CD14-positive monocyte (primary cell): Measurements from ENCODE around the gene RPL31. TPM values are rescaled to one million over a fixed set of nuclear protein-coding genes. Genes with fewer than 3 reads are reported as not detected.

Experiments
- DNase-seq, 3 donors: peaks; one replicate each; pipeline ENCODE4 v3.0.0-alpha.2; 2011 to 2022
- H2AFZ ChIP-seq: 2 replicates; pipeline ENCODE4 v1.6.0; 2012; ENCODE audit warnings: mild to moderate bottlenecking, low read depth, low read length, inconsistent platforms; ENCODE audit not compliant: insufficient read depth, poor library complexity, severe bottlenecking
- H3K27ac ChIP-seq, 2 donors: 1 replicate in 1 of 2; 2 replicates in 1 of 2; pipeline ENCODE4 v1.5.1; 2012 to 2013; ENCODE audit warnings: low read length in 2 of 2, control low read depth in 1 of 2, inconsistent platforms in 1 of 2, low read depth in 1 of 2, mild to moderate bottlenecking in 1 of 2
- H3K27me3 ChIP-seq, 2 donors: one replicate each; pipeline versions ENCODE4 v1.6.0 to v1.6.1; 2011 to 2013; ENCODE audit warnings: low read length in 2 of 2; ENCODE audit not compliant: control insufficient read depth in 2 of 2, insufficient read depth in 2 of 2
- H3K36me3 ChIP-seq, 2 donors: replicated peaks in 1 of 2; 1 replicate in 1 of 2; 2 replicates in 1 of 2; pipeline versions ENCODE4 v1.5.1 to v1.6.1; 2012 to 2013; ENCODE audit warnings: low read length in 2 of 2, control low read depth in 1 of 2, inconsistent platforms in 1 of 2, mild to moderate bottlenecking in 1 of 2; ENCODE audit not compliant: insufficient read depth in 2 of 2, control insufficient read depth in 1 of 2
- H3K4me1 ChIP-seq, 2 donors: 1 replicate in 1 of 2; 2 replicates in 1 of 2; pipeline versions ENCODE4 v1.5.1 to v1.6.1; 2012 to 2013; ENCODE audit warnings: low read length in 2 of 2, control low read depth in 1 of 2, inconsistent platforms in 1 of 2, mild to moderate bottlenecking in 1 of 2, moderate library complexity in 1 of 2; ENCODE audit not compliant: insufficient read depth in 2 of 2, control insufficient read depth in 1 of 2
- H3K4me2 ChIP-seq: replicated peaks from 2 replicates; pipeline ENCODE3; 2012; ENCODE audit warnings: low read length, moderate library complexity, mild to moderate bottlenecking; ENCODE audit not compliant: poor library complexity, severe bottlenecking; ENCODE audit errors: extremely low read depth
- H3K4me3 ChIP-seq, 3 experiments: fragments of 200-600 bp in 1 of 3; sonication (generic) in 1 of 3; replicated peaks in 1 of 3; 1 replicate in 2 of 3; 2 replicates in 1 of 3; pipeline ENCODE4 v1.5.1; 2011 to 2013; ENCODE audit warnings: low read length in 3 of 3, mild to moderate bottlenecking in 3 of 3, control low read depth in 2 of 3, low read depth in 2 of 3, inconsistent platforms in 1 of 3, moderate library complexity in 1 of 3
- H3K79me2 ChIP-seq: 2 replicates; pipeline ENCODE4 v1.6.0; 2012; ENCODE audit warnings: mild to moderate bottlenecking, control low read depth, inconsistent platforms, low read length, moderate library complexity; ENCODE audit not compliant: insufficient read depth
- H3K9ac ChIP-seq: 2 replicates; pipeline ENCODE4 v1.6.0; 2017; ENCODE audit warnings: low read length, mild to moderate bottlenecking; ENCODE audit not compliant: insufficient read depth, poor library complexity, severe bottlenecking
- H3K9me3 ChIP-seq, 2 donors: replicated peaks in 1 of 2; 1 replicate in 1 of 2; 2 replicates in 1 of 2; pipeline versions ENCODE4 v1.5.1 to v1.6.1; 2012 to 2013; ENCODE audit warnings: low read length in 2 of 2, control low read depth in 1 of 2; ENCODE audit not compliant: control insufficient read depth in 1 of 2, insufficient read depth in 1 of 2
- H4K20me1 ChIP-seq: 2 replicates; pipeline ENCODE4 v1.6.0; 2012; ENCODE audit warnings: mild to moderate bottlenecking, low read length, control low read depth, moderate library complexity; ENCODE audit not compliant: insufficient read depth
- H3K27ac Mint-ChIP-seq, 7 donors: one replicate each; pipeline ENCODE4 v1.8.0; 2020; ENCODE audit warnings: mild to moderate bottlenecking in 7 of 7, mixed read lengths in 7 of 7, moderate library complexity in 6 of 7, inconsistent platforms in 2 of 7
- H3K27me3 Mint-ChIP-seq, 3 donors: one replicate each; pipeline ENCODE4 v1.8.0; 2021 to 2022; ENCODE audit warnings: low read depth in 3 of 3, mild to moderate bottlenecking in 3 of 3, mixed read lengths in 3 of 3, moderate library complexity in 3 of 3, inconsistent platforms in 1 of 3
- H3K36me3 Mint-ChIP-seq, 2 donors: one replicate each; pipeline ENCODE4 v1.8.0; 2020; ENCODE audit warnings: mixed read lengths in 2 of 2, inconsistent platforms in 1 of 2, mild to moderate bottlenecking in 1 of 2
- H3K4me1 Mint-ChIP-seq: one replicate; pipeline ENCODE4 v1.8.0; 2020; ENCODE audit warnings: mild to moderate bottlenecking, mixed read lengths
- H3K4me3 Mint-ChIP-seq, 2 donors: one replicate each; pipeline ENCODE4 v1.8.0; 2020; ENCODE audit warnings: mild to moderate bottlenecking in 2 of 2, mixed read lengths in 2 of 2, moderate library complexity in 1 of 2
- H3K9me3 Mint-ChIP-seq, 7 donors: one replicate each; pipeline ENCODE4 v1.8.0; 2020 to 2022; ENCODE audit warnings: mixed read lengths in 7 of 7, mild to moderate bottlenecking in 6 of 7, moderate library complexity in 6 of 7, inconsistent platforms in 2 of 7
- WGBS: methylation state at CpG from one replicate; pipeline ENCODE4 v1.1.5; 2013; ENCODE audit warnings: missing lambda C conversion rate; ENCODE audit not compliant: insufficient coverage; 5-methylcytosine and 5-hydroxymethylcytosine counted together
- intact Hi-C, 2 donors: fragments of 100-400 bp; cut with micrococcal nuclease; formaldehyde crosslinking; loops; one replicate each; pipeline versions ENCODE4 v1.15.0 to v1.15.1; 2023
- polyA plus RNA-seq, 3 donors: library from polyadenylated mRNA; depleted of rRNA in 1 of 3; unstranded in 2 of 3; stranded (reverse) in 1 of 3; fragments of 300-500 nt in 2 of 3; fragments of >200 nt in 1 of 3; fragmentation: Illumina TruSeq in 2 of 3; gene quantifications; 1 replicate in 2 of 3; 2 replicates in 1 of 3; pipeline ENCODE4 v1.2.3, GENCODE V29; 2012 to 2021
- TF ChIP-seq, protein P1 (sequence below): fragments of 200-600 bp; IDR thresholded peaks from one replicate; pipeline ENCODE4 v1.8.0; 2022; ENCODE audit warnings: antibody characterized with exemption, mild to moderate bottlenecking

The RPL31 gene
- polyA plus RNA-seq, 3 donors = 1,537 to 2,299 (median 1,998) TPM

DNA sequence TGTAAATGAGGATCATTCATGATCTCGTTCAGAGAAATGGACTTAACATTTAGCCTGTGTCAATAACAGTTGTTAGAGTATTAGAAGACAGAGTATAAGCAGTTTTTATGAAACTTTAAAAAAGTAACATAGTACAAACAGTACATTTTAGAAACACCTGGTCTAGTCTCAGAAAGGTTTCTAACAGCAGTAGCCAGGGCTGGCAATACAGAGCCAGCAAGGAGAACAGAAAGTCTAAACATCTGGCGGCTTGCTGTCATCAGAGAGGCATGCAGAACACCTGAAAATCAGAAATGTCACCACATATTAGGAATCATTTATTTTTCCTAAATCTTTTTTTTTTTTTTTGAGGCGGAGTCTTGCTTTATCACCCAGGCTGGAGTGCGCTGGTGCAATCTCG, 50.1 kb downstream of the RPL31 start:
- TF ChIP-seq, protein P1, sequence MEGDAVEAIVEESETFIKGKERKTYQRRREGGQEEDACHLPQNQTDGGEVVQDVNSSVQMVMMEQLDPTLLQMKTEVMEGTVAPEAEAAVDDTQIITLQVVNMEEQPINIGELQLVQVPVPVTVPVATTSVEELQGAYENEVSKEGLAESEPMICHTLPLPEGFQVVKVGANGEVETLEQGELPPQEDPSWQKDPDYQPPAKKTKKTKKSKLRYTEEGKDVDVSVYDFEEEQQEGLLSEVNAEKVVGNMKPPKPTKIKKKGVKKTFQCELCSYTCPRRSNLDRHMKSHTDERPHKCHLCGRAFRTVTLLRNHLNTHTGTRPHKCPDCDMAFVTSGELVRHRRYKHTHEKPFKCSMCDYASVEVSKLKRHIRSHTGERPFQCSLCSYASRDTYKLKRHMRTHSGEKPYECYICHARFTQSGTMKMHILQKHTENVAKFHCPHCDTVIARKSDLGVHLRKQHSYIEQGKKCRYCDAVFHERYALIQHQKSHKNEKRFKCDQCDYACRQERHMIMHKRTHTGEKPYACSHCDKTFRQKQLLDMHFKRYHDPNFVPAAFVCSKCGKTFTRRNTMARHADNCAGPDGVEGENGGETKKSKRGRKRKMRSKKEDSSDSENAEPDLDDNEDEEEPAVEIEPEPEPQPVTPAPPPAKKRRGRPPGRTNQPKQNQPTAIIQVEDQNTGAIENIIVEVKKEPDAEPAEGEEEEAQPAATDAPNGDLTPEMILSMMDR = no peak
- Histone ChIP-seq H3K27ac (no peak overlapping the region), H3K4me2 (no peak overlapping the region), H3K36me3 (peaks cover 32 to 89% of the 10 kb centered on the region in 2 donors), H2AFZ (no peak overlapping the region), H4K20me1 (peaks cover 33% of the 10 kb centered on the region), H3K79me2 (no peaks in the 10 kb centered on the region), H3K27me3 (no peaks in the 10 kb centered on the region), H3K4me1 (no peaks in the 10 kb centered on the region), H3K4me3 (no peak overlapping the region), H3K9ac (no peak overlapping the region), H3K9me3 (no peaks in the 10 kb centered on the region)
- Mint-ChIP-seq H3K27ac (no peak overlapping the region), H3K27me3 (peaks cover 0 to 2% (median 0%) of the 10 kb centered on the region in 3 donors), H3K9me3 (peaks cover 0 to 3% (median 1%) of the 10 kb centered on the region in 7 donors), H3K4me1 (no peaks in the 10 kb centered on the region), H3K36me3 (peaks cover 68 to 83% of the 10 kb centered on the region in 2 donors), H3K4me3 (no peak overlapping the region)
- DNase-seq = no peak
- WGBS = 100% methylated on average over 1 of the region's 5 CpGs
- intact Hi-C loops = no loop called here

DNA sequence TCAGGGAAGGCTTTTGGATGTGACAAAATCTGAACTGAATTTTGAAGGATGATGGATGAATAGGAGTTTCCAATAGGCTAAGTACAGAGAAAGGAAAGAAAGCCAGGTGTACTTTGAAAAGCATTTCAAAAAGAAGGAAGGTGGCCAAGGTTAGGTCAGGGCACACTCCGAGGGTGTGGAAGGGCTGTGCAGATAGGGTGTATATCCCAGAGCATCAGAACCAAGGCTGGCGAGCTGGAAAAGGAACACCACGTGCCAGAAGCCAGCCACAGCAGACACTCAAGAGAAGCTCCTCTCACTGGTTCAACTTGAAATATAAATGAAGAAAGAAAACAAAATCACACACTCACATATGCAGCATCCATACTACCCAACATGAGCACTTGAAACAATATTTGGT, 51.0 kb downstream of the RPL31 start:
- H3K27ac Mint-ChIP-seq = no peak overlapping the region
- Histone ChIP-seq H3K27ac (no peak overlapping the region), H4K20me1 (peaks cover 34% of the 10 kb centered on the region), H3K9ac (no peak overlapping the region), H3K79me2 (no peaks in the 10 kb centered on the region), H3K4me1 (no peaks in the 10 kb centered on the region), H3K36me3 (peaks cover 28 to 89% of the 10 kb centered on the region in 2 donors), H3K27me3 (no peaks in the 10 kb centered on the region), H3K9me3 (no peaks in the 10 kb centered on the region), H3K4me2 (no peak overlapping the region), H3K4me3 (no peak overlapping the region), H2AFZ (no peak overlapping the region)
- peaks cover 0 to 5% (median 1%) of the 10 kb centered on the region in 7 donors for H3K9me3 Mint-ChIP-seq
- no peak overlapping the region for H3K4me3 Mint-ChIP-seq
- no peaks in the 10 kb centered on the region for H3K4me1 Mint-ChIP-seq
- H3K27me3 Mint-ChIP-seq = peaks cover 0 to 2% (median 0%) of the 10 kb centered on the region in 3 donors
- no CpG with 5 or more reads among the region's 3 CpGs for WGBS
- TF ChIP-seq, protein P1 = no peak
- intact Hi-C loops = no loop called here
- H3K36me3 Mint-ChIP-seq = peaks cover 73 to 85% of the 10 kb centered on the region in 2 donors
- no peak for DNase-seq

Other genes starting within 250 kb of the RPL31 start
- not detected for gene NPAS2, start 182.2 kb upstream of the RPL31 start, polyA plus RNA-seq
- gene TBC1D8, start 149.1 kb downstream of the RPL31 start, polyA plus RNA-seq = 10 to 100 TPM; 16.1 to 78.0 (median 22.4) TPM